Measurements from ENCODE around the gene TAPBPL.
"Not testable (repeated sequence)": the region's sequence is repeated elsewhere in the genome, so short reads cannot be mapped to it uniquely, and the experiment has no call there.

Gene TAPBPL, protein sequence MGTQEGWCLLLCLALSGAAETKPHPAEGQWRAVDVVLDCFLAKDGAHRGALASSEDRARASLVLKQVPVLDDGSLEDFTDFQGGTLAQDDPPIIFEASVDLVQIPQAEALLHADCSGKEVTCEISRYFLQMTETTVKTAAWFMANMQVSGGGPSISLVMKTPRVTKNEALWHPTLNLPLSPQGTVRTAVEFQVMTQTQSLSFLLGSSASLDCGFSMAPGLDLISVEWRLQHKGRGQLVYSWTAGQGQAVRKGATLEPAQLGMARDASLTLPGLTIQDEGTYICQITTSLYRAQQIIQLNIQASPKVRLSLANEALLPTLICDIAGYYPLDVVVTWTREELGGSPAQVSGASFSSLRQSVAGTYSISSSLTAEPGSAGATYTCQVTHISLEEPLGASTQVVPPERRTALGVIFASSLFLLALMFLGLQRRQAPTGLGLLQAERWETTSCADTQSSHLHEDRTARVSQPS

DNA sequence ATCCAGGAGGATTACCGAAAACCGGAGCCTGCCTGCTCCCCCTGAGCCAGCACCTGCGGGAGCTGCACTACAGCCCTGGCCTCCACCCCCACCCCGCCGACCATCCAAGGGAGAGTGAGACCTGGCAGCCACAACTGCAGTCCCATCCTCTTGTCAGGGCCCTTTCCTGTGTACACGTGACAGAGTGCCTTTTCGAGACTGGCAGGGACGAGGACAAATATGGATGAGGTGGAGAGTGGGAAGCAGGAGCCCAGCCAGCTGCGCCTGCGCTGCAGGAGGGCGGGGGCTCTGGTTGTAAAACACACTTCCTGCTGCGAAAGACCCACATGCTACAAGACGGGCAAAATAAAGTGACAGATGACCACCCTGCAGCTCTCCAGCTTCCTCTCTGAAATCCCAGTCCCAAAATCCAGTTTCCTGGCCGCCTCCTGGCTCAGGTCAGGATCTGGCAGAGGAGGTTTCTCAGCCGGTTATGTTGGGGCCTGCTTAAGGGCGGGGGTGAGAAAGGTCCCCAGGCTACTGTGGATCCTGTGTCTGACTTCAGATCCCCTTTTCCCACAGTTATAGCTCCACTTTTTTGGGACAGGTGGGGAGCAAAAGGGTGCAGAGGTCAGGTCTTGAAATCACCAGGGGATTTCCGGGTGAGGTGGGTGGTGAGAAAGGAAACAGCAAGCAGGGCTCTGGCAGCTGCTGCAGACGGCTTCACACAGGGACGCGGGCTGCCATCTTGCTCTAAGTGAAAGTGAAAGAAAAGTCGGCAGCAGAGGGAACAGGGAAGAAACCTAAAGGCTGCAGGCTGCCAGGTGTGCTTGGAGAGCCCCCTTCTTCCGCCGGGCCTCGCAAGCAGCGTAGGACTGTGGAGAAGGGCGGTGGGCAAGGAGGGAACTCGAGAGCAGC, at the start of gene TAPBPL:
Gene TAPBPL, plus strand, starts transcription at position 695 of the 897 bp plus-strand sequence. CDS start 207 bp downstream, outside the sequence.
- DNase-seq, result peak in 3 of 4 experiments; percentile 54 to 57 (median 57)

DNA sequence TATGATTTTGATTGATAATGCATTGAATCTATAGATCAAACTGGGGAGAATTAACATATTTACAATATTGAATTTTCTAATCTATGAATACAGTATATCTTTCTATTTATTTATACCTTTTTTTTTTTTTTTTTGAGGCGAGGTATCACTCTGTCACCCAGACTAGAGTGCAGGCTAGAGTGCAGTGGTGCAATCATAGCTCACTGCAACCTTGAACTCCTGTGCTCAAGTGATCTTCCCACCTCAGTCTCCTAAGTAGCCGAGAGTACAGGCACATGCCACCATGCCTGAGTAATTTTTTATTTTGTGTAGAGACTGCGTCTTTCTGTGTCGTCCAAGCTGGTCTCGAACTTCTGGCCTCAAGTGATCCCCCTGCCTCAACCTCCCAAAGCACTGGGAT, 47.5 kb upstream of the TAPBPL start:
- no peak for DNase-seq

DNA sequence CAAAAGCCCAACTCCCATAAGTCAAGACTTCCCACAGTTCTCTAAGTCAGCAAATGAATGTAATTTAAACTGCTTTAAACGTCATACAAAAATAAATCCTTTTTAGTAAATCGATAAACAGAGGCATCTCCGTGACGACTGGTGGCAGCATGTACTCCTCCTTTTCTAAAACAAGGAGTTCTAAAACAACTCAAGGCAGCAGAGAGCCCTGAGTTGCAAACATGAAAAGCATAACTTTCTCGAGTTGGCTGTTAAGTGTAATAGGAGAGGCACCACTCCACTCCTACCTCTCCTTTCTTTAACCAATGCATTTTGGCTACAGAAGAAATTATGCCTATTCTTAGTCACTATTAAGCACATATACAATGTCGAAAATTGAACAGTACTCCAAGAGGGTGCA, 45.9 kb upstream of the TAPBPL start:
- DNase-seq, result no peak

DNA sequence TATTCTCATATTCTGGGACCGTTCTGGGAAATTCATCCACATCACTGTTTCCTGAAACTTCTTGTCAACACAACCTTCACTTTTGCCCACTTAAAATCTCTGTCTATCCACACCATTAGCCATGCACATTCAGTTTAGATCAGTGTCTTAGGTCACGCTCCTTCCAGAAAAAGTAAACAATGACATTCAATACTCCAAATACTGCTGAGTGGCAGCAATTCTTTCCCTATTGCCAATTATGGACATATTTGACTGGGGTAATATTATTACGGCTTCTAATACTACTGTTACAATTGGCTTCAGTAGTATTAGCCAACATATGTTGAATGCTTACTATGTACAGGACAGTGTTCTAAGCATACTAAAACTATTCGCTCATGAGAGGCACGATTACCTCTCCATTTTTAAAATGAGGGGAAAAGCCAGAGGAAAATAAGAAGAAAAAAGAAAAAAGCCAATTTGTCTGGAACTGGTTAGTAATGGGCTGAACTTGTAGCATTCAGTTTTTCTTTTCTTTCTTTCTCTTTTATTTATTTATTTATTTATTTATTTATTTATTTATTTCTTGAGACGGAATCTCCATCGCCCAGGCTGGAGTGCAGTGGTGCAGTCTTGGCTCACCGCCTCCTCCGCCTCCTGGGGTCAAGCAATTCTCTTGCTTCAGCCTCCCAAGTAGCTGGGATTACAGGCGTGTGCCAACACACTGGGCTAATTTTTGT, 44.4 kb upstream of the TAPBPL start:
- DNase-seq, result no peak

DNA sequence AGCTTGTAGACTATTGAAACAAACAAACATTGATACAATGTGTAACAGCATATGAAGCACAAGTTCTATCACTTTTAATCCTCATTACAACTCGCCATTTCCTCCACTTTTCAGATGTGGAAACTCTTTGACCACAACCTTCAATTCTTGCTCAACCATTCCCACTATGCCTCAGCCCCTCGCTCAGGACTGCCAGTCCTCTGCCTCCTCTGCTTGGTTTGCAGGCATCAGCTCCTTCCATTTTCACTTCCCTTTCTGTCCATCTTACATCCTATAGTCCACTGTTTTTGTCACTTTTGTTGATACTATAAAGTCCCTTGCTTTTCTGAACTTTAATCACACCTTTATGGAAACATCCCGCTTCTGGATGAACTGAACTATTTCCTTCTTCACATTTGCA, 35.2 kb upstream of the TAPBPL start:
- no peak for DNase-seq

DNA sequence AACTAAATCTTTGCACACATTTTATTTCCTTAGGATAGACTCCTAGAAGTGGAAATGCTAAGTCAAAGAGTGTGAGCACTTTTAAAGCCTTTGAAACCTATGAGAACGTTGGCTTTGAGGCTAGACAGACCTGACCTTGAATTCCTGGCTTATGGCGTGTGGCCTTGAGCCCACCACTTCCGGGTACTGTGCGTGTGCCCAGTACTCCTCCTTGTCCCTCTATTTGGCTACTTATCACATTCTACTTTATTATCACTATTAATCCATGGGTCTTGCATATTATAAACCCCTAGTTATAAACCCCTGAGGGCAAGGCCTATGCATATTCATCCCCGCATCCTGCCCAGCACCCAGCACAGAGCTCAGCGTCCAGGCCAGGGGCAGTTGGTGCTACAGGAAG, 33.0 kb upstream of the TAPBPL start:
- no peak for DNase-seq

DNA sequence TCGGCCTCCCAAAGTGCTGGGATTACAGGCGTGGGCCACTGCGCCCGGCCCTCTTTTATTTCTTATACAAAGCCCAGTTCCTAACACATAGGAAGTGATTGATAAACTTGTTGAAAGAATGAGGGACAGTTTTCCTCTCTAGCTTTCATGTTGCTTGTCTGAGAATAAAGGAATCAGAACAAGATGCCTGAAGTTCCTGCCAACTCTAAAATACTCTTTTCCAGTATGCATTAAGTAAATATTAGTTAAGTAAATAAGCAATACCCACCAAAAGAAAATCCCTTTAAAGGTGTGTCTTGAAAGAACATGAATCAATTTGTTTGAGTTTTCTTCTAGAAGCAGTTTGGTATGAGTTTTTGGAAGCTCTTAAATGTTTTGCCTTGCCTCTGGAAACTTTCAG, 31.5 kb upstream of the TAPBPL start:
- no peak for DNase-seq

DNA sequence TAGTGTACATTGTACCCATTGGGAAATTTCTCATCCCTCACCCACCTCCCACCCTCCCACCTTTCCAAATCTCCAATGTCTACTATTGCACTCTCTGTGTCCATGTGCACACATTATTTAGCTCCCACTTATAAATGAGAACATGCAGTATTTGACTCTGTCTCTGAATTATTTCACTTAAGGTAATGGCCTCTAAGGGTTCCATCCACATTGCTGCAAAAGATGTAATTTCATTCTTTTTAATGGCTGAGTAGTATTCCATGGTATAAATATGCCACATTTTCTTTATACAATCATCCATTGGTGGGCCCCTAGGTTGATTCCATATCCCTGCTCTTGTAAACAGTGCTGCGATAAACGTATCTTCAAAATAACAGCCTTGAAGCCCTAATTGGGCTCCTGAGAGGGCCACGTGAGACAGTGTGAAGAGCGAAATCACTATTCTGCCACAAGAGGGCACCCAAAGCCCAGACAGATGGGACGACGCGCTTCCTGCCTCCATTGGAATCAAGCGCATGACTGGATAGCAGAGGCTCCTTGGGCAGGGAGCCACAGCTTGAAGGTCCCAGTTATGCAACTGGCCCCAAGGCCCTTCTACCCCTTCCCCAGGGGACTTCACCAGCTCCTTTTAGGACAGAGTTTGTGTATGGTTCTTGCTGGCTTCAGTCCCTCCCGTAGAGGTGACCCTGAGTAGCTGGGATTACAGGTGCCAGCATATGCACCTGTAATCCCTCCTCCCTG, 28.4 kb upstream of the TAPBPL start:
- peak in 3 of 4 experiments; percentile 48 to 55 (median 54) for DNase-seq

DNA sequence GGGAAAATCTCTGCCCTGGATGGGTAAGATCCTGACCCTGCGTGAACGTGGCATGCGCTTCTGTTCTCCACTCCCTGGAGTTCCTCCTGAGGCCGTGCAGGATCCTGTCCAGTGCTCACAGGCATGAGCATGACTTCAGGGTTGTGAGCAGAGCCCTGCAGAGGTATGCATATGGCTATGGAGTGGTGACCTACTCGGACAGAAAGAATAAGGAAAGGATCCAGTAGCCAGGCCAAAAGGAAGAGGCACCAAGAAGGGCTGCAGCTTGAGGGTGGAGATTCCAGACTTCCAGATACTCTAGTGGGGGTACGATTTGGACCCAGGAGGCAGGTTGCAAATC, 27.9 kb upstream of the TAPBPL start:
- DNase-seq, result no peak

DNA sequence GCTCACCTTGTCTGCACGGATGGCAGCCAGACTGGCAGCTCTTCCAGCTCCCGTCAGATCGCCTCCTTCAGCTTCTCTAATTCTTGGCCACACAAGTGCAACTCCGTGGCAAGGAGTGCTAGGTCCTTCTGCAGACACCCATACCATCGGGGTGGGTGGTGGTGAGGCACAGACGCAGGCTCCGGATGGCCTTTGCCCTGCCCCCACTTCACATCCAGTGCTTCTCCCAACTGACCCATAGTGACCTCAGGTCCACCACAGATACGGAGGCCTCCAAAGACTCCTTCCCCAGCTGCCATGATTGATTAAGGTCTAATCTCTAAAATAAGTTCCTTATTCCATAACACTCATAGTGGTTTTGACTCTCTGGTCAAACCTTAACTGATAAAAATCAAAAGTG, 27.0 kb upstream of the TAPBPL start:
- no peak for DNase-seq

DNA sequence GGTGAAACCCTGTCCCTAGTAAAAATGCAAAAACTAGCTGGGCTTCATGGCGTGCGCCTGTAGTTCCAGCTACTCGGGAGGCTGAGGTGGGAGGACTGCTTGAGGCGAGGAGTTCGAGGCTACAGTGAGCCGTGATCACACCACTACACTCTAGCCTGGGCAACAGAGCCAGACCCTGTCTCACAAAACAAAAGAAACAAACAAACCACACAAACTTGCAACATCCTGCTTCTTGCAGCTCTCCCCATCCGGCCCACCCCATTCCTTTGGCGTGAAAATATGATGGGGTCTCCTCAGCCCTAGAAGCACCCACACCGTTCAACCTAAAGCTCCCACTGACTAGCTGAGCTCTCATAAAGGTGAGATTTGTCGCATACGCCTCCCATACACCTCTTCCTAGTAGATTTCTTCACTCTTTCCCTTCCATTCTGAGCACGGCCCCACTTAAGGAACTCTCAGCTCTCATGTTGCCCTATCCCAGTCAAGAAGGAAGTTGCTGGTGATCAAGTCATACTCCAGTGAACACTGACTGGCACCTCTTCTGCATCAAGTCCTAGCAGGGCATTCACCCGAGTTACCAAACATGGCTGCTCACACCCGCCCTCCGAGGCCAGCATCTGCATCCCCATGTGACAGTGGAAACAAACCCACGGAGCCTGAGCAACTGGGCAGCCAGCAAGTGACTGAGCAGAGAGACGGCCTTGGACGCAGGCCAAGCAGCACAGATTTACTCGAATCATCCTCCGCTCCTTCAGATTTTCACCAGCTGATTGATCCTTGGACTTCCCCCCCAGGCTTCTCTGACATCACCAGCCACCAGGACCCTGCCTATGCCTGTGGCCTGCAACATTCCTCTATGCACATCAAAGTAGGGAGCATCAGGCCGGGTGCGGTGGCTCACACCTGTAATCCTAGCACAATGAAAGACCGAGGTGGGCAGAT, 26.0 kb upstream of the TAPBPL start:
- no peak for DNase-seq

DNA sequence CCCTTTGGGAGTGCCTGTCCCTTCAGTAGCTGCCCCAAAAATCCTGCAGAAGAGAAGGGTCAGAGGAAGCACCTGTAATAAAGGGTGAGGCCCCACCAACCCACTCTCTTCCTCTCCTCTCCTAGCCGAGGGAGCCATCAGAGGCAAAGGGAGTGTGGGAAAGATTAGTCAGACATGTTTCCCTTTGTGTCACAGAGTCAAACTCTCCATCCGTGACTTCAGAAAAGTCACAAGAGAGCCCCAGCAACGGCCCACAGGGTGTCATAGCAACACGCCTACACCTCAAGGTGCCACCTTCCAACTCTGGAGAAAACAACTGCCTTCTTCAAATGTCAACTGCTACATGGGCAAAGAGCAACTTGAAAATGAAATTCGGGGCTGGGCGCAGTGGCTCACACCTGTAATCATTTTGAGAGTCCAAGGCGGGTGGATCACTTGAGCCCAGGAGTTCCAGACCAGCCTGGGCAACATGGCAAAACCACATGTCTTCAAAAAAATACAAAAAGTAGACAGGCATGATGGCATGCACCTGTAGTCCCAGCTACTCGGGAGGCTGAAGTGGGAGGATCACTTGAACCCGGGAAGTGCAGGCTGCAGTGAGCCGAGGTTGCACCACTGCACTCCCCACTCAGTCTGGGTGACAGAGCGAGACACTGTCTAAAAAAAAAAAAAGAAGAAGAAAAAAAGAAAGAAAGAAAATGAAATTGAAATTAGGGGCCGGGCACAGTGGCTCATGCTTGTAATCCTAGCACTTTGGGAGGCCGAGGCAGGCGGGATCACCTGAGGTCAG, 24.8 kb upstream of the TAPBPL start:
- DNase-seq, result peak; percentile 50 to 81 (median 60)

DNA sequence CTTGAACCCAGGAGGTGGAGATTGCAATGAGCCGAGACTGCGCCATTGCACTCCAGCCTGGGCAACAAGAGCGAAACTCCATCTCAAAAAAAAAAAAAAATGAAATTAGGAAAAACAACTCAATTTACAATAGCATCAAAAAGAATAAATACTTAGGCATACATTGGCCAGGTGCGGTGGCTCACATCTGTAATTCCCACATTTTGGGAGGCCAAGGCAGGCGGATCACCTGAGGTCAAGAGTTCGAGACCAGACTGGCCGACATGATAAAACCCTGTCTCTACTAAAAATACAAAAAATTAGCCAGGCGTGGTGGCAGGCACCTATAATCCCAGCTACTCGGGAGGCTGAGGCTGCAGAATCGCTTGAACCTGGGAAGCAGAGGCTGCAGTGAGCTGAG, 24.0 kb upstream of the TAPBPL start:
- not testable (repeated sequence) for DNase-seq

DNA sequence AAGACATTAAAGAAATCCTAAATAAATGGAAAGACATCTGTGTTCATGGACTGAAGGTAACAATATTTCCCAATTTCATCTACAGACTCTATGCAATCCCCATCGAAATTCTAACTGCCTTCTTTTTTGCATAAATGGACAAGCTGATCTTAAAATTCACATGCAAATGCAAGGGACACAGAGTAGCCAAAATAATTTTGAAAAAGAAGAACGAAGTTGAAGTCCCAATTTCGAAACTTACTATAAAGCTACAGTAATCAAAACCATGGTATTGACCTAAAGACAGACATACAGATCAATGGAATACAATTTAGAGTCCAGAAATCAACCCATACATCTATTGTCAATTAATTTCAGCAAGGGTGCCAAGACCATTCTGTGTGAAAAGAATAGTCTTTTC, 23.5 kb upstream of the TAPBPL start:
- no peak for DNase-seq

DNA sequence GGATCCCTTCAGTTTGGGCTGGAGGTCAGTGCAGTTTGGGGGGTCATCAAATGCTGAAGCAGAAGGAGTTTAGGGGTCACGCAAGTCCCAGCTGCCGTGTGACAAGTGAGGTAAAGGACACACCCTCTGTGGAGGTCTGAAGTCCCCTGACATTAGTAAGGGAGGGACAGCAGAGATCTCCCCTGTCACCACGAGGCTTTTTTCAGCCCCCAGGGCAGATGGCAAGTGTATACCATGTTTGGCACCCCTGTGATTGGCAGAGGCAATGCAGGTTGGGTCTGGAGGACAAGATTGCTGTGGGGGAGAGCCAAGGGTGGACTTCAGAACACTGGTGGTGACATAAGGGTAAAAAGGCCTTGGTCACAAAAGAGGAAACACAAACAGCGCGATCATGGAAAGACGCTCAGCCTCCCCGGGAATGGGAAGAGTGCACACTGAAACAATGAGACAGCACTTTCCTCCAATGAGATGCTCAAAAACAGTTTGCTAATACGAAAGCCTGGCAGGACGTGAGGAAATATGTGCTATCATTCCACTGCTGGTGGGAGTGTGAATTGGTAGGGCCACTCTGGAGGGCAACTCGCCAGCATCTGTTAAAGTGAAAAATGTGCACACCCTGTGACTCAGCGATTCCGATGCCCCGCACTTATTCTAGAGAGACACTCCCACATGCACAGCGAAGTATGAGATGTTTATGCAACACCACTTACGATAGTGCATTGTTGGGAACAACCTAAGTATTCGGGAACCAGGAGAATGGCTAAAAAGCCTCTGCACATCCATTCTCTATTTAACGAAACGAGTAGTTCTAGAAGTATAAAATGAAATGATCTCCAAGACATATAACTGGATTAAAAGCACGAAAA, 21.5 kb upstream of the TAPBPL start:
- DNase-seq, result no peak

DNA sequence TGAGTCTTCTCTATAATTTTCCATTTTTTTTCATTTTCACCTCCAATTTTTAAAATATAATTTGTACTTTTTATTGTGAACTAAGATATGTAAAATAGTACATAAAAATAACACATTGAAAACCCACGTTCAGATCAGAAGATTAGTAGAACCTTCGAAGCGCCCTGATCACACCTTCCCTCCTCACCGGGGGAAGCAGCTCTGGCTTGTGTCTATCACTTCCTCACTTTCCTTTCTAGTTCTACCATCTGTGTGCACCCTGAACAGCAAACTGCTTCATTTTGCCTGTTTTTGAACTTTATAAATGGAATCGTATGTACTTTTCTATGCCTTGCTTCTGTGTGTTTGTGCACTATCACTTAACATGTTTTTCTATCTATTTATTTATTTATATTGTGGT, 18.9 kb upstream of the TAPBPL start:
- DNase-seq, result no peak

DNA sequence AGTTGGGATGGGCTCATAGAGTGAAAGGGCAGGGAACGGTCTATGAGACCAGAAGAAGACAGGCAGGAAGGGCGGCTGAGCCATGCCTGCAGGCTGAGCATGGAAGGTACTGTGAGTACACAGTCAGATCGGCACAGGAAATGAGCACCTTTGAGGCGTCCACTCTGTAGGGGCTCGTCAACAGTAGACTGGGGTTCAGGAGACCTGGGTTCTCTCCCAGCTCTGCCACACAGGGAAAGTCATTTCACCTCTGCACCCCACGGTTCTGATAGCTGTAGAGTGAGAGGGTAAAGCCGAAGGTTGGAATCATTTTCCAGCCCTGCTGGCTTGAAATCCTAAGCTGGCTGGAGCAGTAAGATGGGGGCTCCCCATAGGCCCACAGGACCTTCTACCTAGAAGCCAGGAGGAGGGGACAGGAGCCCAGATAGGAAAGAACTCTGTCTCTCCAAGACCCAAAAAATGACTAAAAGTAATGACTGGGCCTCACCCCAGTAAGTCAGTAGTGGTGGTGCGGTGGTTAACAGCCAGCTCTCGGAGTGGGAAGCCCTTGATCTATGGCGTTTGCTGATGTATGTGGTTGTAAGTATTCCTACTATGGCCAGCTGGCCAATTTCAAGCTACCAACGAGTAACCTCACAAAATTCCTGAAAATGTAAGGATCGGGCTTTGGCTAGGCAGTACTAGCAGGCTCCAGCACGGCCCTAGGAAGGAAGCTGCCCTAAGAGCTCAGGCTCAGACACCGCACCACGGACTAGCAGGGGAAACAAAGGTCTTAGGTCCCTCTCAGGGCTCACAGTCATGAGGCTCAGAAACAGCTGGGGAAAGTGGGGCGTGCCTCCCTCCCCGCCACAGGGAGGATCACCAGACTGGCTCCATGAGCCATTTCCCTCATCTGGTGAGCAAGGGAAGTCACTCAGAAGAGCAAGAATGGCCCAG, 17.4 kb upstream of the TAPBPL start:
- peak in 1 of 4 experiments; percentile 33 for DNase-seq

Data from activated CD4-positive, CD25-positive, alpha-beta regulatory T cell (primary cell).